GM21576 (cell line): ENCODE results near the gene NT5C2.

Experiments used
- ATAC-seq: cut with Tn5 transposase; IDR thresholded peaks from one replicate; pipeline ENCODE4 v1.9.1; 2021; ENCODE audit warnings: mild to moderate bottlenecking, moderate library complexity; ENCODE audit not compliant: unreplicated experiment

Gene NT5C2

GRCh38 chr10:103125323-103126267, 67.5 kb downstream of the NT5C2 start:
- ATAC-seq: peak; percentile 84

GRCh38 chr10:103124420-103125096, 68.5 kb downstream of the NT5C2 start:
- ATAC-seq: no peak

- no peak for ATAC-seq
These were observed 69.6 kb downstream of the NT5C2 start for GRCh38 chr10:103123282-103124024.

- ATAC-seq: no peak
These were observed 71.9 kb downstream of the NT5C2 start for GRCh38 chr10:103120977-103121735.

GRCh38 chr10:103120546-103120945, 72.5 kb downstream of the NT5C2 start:
- ATAC-seq: no peak

GRCh38 chr10:103117247-103117646, 75.8 kb downstream of the NT5C2 start:
- no peak for ATAC-seq

GRCh38 chr10:103114876-103115275, 78.2 kb downstream of the NT5C2 start:
- no peak for ATAC-seq

- ATAC-seq: no peak
These were observed 80.9 kb downstream of the NT5C2 start for GRCh38 chr10:103111918-103112877.

- peak; percentile 65 for ATAC-seq
These were observed 81.8 kb downstream of the NT5C2 start for GRCh38 chr10:103111031-103111917.

GRCh38 chr10:103110407-103110806, 82.7 kb downstream of the NT5C2 start:
- ATAC-seq: no peak

GRCh38 chr10:103109821-103110220, 83.3 kb downstream of the NT5C2 start:
- ATAC-seq: no peak

- no peak for ATAC-seq
These were observed 86.5 kb downstream of the NT5C2 start for GRCh38 chr10:103106539-103106938.

GRCh38 chr10:103105462-103105861, 87.6 kb downstream of the NT5C2 start:
- no peak for ATAC-seq

GRCh38 chr10:103104721-103105120, 88.4 kb downstream of the NT5C2 start:
- ATAC-seq: no peak

- no peak for ATAC-seq
These were observed 89.1 kb downstream of the NT5C2 start for GRCh38 chr10:103103989-103104388.

GRCh38 chr10:103102195-103102594, 90.9 kb downstream of the NT5C2 start:
- no peak for ATAC-seq

GRCh38 chr10:103100620-103101019, 92.5 kb downstream of the NT5C2 start:
- ATAC-seq: no peak

GRCh38 chr10:103098240-103098639, 94.8 kb downstream of the NT5C2 start:
- no peak for ATAC-seq
